Activated CD4-positive, alpha-beta T cell treated with anti-CD3 and anti-CD28 coated beads, Interleukin-2, Interleukin-6, amounts not matched to agents 100 ng/mL and 50 ng/mL, durations not matched to agents 16 hours and 8 hours (primary cell): ENCODE data around the gene IL3.

Source experiments
- DNase-seq: peaks from one replicate; pipeline ENCODE4 v3.0.0-alpha.2; 2020

IL3 gene

GRCh38 chr5:132026516-132027008 lies 33.9 kb upstream of the IL3 start:
- peak; percentile 67 for DNase-seq

GRCh38 chr5:132027027-132027426 lies 33.4 kb upstream of the IL3 start:
- DNase-seq: no peak

GRCh38 chr5:132029609-132030330 lies 30.7 kb upstream of the IL3 start:
- DNase-seq: no peak

GRCh38 chr5:132030610-132031009 lies 29.8 kb upstream of the IL3 start:
- no peak for DNase-seq

- no peak for DNase-seq
Observed at GRCh38 chr5:132032196-132032595, 28.3 kb upstream of the IL3 start.

GRCh38 chr5:132033122-132033521 lies 27.3 kb upstream of the IL3 start:
- DNase-seq: no peak

- DNase-seq: no peak
Observed at GRCh38 chr5:132037353-132037752, 23.1 kb upstream of the IL3 start.

- no peak for DNase-seq
Observed at GRCh38 chr5:132044207-132044606, 16.2 kb upstream of the IL3 start.

GRCh38 chr5:132046880-132047299 lies 13.6 kb upstream of the IL3 start:
- DNase-seq: no peak

- no peak for DNase-seq
Observed at GRCh38 chr5:132049093-132049492, 11.4 kb upstream of the IL3 start.

- no peak for DNase-seq
Observed at GRCh38 chr5:132049559-132049958, 10.9 kb upstream of the IL3 start.

GRCh38 chr5:132050136-132050535 lies 10.3 kb upstream of the IL3 start:
- no peak for DNase-seq

- no peak for DNase-seq
Observed at GRCh38 chr5:132050661-132051552, 9.5 kb upstream of the IL3 start.

- DNase-seq: no peak
Observed at GRCh38 chr5:132052520-132052919, 7.9 kb upstream of the IL3 start.

- DNase-seq: no peak
Observed at GRCh38 chr5:132053483-132053882, 7.0 kb upstream of the IL3 start.

- DNase-seq: no peak
Observed at GRCh38 chr5:132054031-132054696, 6.3 kb upstream of the IL3 start.

- DNase-seq: no peak
Observed at GRCh38 chr5:132054697-132055440, 5.6 kb upstream of the IL3 start.

- no peak for DNase-seq
Observed at GRCh38 chr5:132055441-132055807, 5.0 kb upstream of the IL3 start.

GRCh38 chr5:132055808-132056609 lies 4.4 kb upstream of the IL3 start:
- DNase-seq: peak; percentile 54

- no peak for DNase-seq
Observed at GRCh38 chr5:132056610-132057497, 3.6 kb upstream of the IL3 start.
